SK-N-SH (cell line): ENCODE data around the gene ARHGEF6. TPM values are rescaled to one million over a fixed set of nuclear protein-coding genes. Genes with fewer than 3 reads are reported as not detected.

Experiments
- CTCF ChIA-PET: fragments of 300-600, 350-600 bp; formaldehyde crosslinking; extraction: SDS; loops from one replicate; lab custom pipeline; 2021; lab: Yijun Ruan, JAX
- POLR2A ChIA-PET: fragments of 350-600 bp; sonication (Branson Sonifier 250); formaldehyde crosslinking; extraction: SDS; loops from one replicate; lab custom pipeline; 2020; ENCODE audit warnings: antibody characterized with exemption, inconsistent platforms; lab: Yijun Ruan, JAX
- DNase-seq: peaks from one replicate; pipeline ENCODE4 v3.0.0; 2012
- H2AFZ ChIP-seq: fragments of 200-600 bp; sonication (generic); 2 replicates; pipeline ENCODE4 v1.8.1; 2016; ENCODE audit warnings: antibody characterized with exemption, mild to moderate bottlenecking, low read depth
- H3F3A ChIP-seq: fragments of 200-600 bp; sonication (generic); replicated peaks from 2 replicates; pipeline ENCODE3; 2016; ENCODE audit warnings: antibody characterized with exemption, mild to moderate bottlenecking; ENCODE audit not compliant: insufficient read depth
- H3K27ac ChIP-seq, 2 experiments: fragments of 200-500 bp in 1 of 2; fragments of 200-600 bp in 1 of 2; sonication (Bioruptor generic) in 1 of 2; sonication (generic), shearing (Covaris generic) in 1 of 2; 2 replicates each; pipeline versions ENCODE4 v1.5.1 to v1.6.1; 2014 to 2016; ENCODE audit warnings: low read depth in 2 of 2, inconsistent platforms in 1 of 2, low read length in 1 of 2, mild to moderate bottlenecking in 1 of 2, mixed read lengths in 1 of 2
- H3K27me3 ChIP-seq: fragments of 200-600 bp; sonication (generic), shearing (Covaris generic); 2 replicates; pipeline ENCODE4 v1.6.1; 2016; ENCODE audit warnings: mixed run types; ENCODE audit not compliant: insufficient read depth
- H3K36me3 ChIP-seq, 2 experiments: fragments of 200-500 bp in 1 of 2; fragments of 200-600 bp in 1 of 2; sonication (Bioruptor generic) in 1 of 2; sonication (generic) in 1 of 2; replicated peaks in 1 of 2; 2 replicates each; pipeline versions ENCODE3 to v1.5.1; 2014 to 2016; ENCODE audit warnings: low read length in 1 of 2, mild to moderate bottlenecking in 1 of 2; ENCODE audit not compliant: insufficient read depth in 2 of 2, control insufficient read depth in 1 of 2
- H3K4me1 ChIP-seq, 2 experiments: fragments of 200-500 bp in 1 of 2; fragments of 200-600 bp in 1 of 2; sonication (Bioruptor generic) in 1 of 2; sonication (generic), shearing (Covaris generic) in 1 of 2; 2 replicates each; pipeline versions ENCODE4 v1.5.1 to v1.6.1; 2014 to 2016; ENCODE audit warnings: low read depth in 1 of 2, low read length in 1 of 2, mixed run types in 1 of 2; ENCODE audit not compliant: insufficient read depth in 2 of 2, control insufficient read depth in 1 of 2
- H3K4me2 ChIP-seq: fragments of 200-600 bp; sonication (generic), shearing (Covaris generic); 2 replicates; pipeline ENCODE4 v1.6.1; 2017; ENCODE audit warnings: mixed run types
- H3K4me3 ChIP-seq, 2 experiments: fragments of 200-500 bp in 1 of 2; fragments of 200-600 bp in 1 of 2; sonication (Bioruptor generic) in 1 of 2; sonication (generic), shearing (Covaris generic) in 1 of 2; 2 replicates each; pipeline versions ENCODE4 v1.5.1 to v1.8.1; 2014 to 2016; ENCODE audit warnings: low read depth in 2 of 2, inconsistent platforms in 1 of 2, low read length in 1 of 2, mild to moderate bottlenecking in 1 of 2, mixed read lengths in 1 of 2, moderate library complexity in 1 of 2
- H3K79me2 ChIP-seq: fragments of 200-600 bp; sonication (generic); 2 replicates; pipeline ENCODE4 v1.8.1; 2017; ENCODE audit warnings: mild to moderate bottlenecking; ENCODE audit not compliant: insufficient read depth
- H3K9ac ChIP-seq: fragments of 200-600 bp; sonication (generic); 2 replicates; pipeline ENCODE4 v1.6.1; 2017; ENCODE audit warnings: mixed run types
- H3K9me2 ChIP-seq: fragments of 200-600 bp; sonication (generic); 2 replicates; pipeline ENCODE4 v1.6.1; 2017; ENCODE audit warnings: mixed run types
- H3K9me3 ChIP-seq: fragments of 200-600 bp; sonication (generic); 2 replicates; pipeline ENCODE4 v1.6.1; 2017; ENCODE audit warnings: mixed run types, mild to moderate bottlenecking, moderate library complexity
- H4K20me1 ChIP-seq: fragments of 200-600 bp; sonication (generic); 2 replicates; pipeline ENCODE4 v1.6.1; 2017; ENCODE audit warnings: mild to moderate bottlenecking, mixed run types; ENCODE audit not compliant: insufficient read depth
- CHD2 ChIP-seq: fragments of 150-350 bp; IDR thresholded peaks from 2 replicates; pipeline ENCODE4 v1.6.1; 2018; ENCODE audit warnings: low read length; ENCODE audit not compliant: partially characterized antibody
- CTCF ChIP-seq: fragments of 200-600 bp; sonication (generic); IDR thresholded peaks from 2 replicates; pipeline ENCODE4 v1.6.1; 2017; ENCODE audit warnings: antibody characterized with exemption, mild to moderate bottlenecking, moderate library complexity
- ELF1 ChIP-seq: IDR thresholded peaks from 2 replicates; pipeline ENCODE4 v1.4.0; 2012
- EP300 ChIP-seq, 2 experiments: IDR thresholded peaks; 2 replicates each; pipeline versions ENCODE4 v1.4.0 to v1.6.1; 2012; ENCODE audit warnings: borderline replicate concordance in 1 of 2, low read depth in 1 of 2, low read length in 1 of 2
- FOSL2 ChIP-seq: IDR thresholded peaks from 2 replicates; pipeline ENCODE4 v1.4.0; 2012; ENCODE audit warnings: low read depth, mild to moderate bottlenecking, moderate library complexity, borderline replicate concordance
- FOXJ3 ChIP-seq: sonication (generic); formaldehyde crosslinking; IDR thresholded peaks from 2 replicates; pipeline ENCODE4 v1.5.1; 2020; ENCODE audit warnings: mild to moderate bottlenecking, missing genetic modification reagents
- GATA2 ChIP-seq: sonication (generic); formaldehyde crosslinking; IDR thresholded peaks from 2 replicates; pipeline ENCODE4 v1.5.0; 2020; ENCODE audit warnings: mild to moderate bottlenecking, missing genetic modification reagents
- JUND ChIP-seq: IDR thresholded peaks from 2 replicates; pipeline ENCODE4 v1.4.0; 2012
- MEF2A ChIP-seq: IDR thresholded peaks from 2 replicates; pipeline ENCODE4 v1.4.0; 2012; ENCODE audit warnings: low read depth, borderline replicate concordance
- MXI1 ChIP-seq: IDR thresholded peaks from 2 replicates; pipeline ENCODE4 v1.6.1; 2012; ENCODE audit warnings: mild to moderate bottlenecking, low read depth, low read length, improper control_type of control experiment
- NFIC ChIP-seq: IDR thresholded peaks from 2 replicates; pipeline ENCODE4 v1.4.0; 2012; ENCODE audit warnings: borderline replicate concordance
- RCOR1 ChIP-seq: fragments of 150-350 bp; IDR thresholded peaks from 2 replicates; pipeline ENCODE4 v1.6.1; 2017; ENCODE audit warnings: antibody characterized with exemption, low read length
- RXRA ChIP-seq: IDR thresholded peaks from 2 replicates; pipeline ENCODE4 v1.4.0; 2012; ENCODE audit warnings: low read depth, mild to moderate bottlenecking, borderline replicate concordance
- USF2 ChIP-seq: fragments of 150-350 bp; IDR thresholded peaks from 2 replicates; pipeline ENCODE4 v1.6.1; 2017; ENCODE audit warnings: antibody characterized with exemption, low read length, low read depth, borderline replicate concordance
- whole genome bisulfite sequencing: methylation state at CpG from one replicate; pipeline ENCODE4 v1.1.6; 2017; ENCODE audit warnings: low lambda C conversion rate; 5-methylcytosine and 5-hydroxymethylcytosine counted together
- polyA plus RNA-seq, 3 experiments: library from polyadenylated mRNA; depleted of rRNA; stranded (reverse); fragments of >200 nt; gene quantifications; 2 replicates each; pipeline ENCODE4 v1.2.3, GENCODE V29; 2012

Gene ARHGEF6
- polyA plus RNA-seq, 1 of the 3 experiments (the other 2 are of a cell fraction), result 2.7 TPM

- H3K9me3 ChIP-seq, result no peaks in the 10 kb centered on the region
- no peaks in the 10 kb centered on the region for H3K36me3 ChIP-seq
- H2AFZ ChIP-seq, result no peak overlapping the region
- no peaks in the 10 kb centered on the region for H4K20me1 ChIP-seq
- no peaks in the 10 kb centered on the region for H3K9me2 ChIP-seq
- H3K27ac ChIP-seq, result no peak overlapping the region
- POLR2A ChIA-PET, result no interaction called here
- no peaks in the 10 kb centered on the region for H3K79me2 ChIP-seq
- no peak overlapping the region for H3K9ac ChIP-seq
- no peak overlapping the region for H3K4me2 ChIP-seq
- H3K4me3 ChIP-seq, result no peak overlapping the region
- no peaks in the 10 kb centered on the region for H3K27me3 ChIP-seq
- CTCF ChIA-PET, result no interaction called here
- TF ChIP-seq ELF1 (no peak), GATA2 (no peak)
- no peak for DNase-seq
- 16% methylated on average over 4 of the region's 4 CpGs for WGBS
- no peaks in the 10 kb centered on the region for H3K4me1 ChIP-seq
- no peaks in the 10 kb centered on the region for H3F3A ChIP-seq
Observed at GRCh38 chrX:136789856-136790255, 9.1 kb upstream of the ARHGEF6 start.

- CTCF ChIA-PET, result no interaction called here
Observed at GRCh38 chrX:136784231-136784630, 3.5 kb upstream of the ARHGEF6 start.

More at GRCh38 chrX:136784231-136784630, 3.5 kb upstream of the ARHGEF6 start:
- DNase-seq, result no peak
- H3K79me2 ChIP-seq, result no peaks in the 10 kb centered on the region
- TF ChIP-seq NFIC (no peak), USF2 (no peak), JUND (no peak), FOSL2 (no peak), FOXJ3 (no peak), MXI1 (no peak), RCOR1 (no peak), RXRA (no peak), CTCF (no peak), CHD2 (no peak), MEF2A (no peak), EP300 (IDR thresholded peaks at IDR 0.05; ENCODE audit: borderline replicate concordance in 1 of 2, low read depth in 1 of 2, low read length in 1 of 2) (no peak)
- H3K9me3 ChIP-seq, result no peaks in the 10 kb centered on the region
- H3K4me2 ChIP-seq, result no peak overlapping the region
- H3K27ac ChIP-seq, result no peak overlapping the region
- H3K27me3 ChIP-seq, result no peaks in the 10 kb centered on the region
- H3K4me1 ChIP-seq, result peaks cover 0 to 5% of the 10 kb centered on the region in 2 experiments; a peak in 1 of 4 replicates
- no peaks in the 10 kb centered on the region for H3K9me2 ChIP-seq
- no peaks in the 10 kb centered on the region for H4K20me1 ChIP-seq
- no peak overlapping the region for H3K9ac ChIP-seq
- no peak overlapping the region for H2AFZ ChIP-seq
- H3K4me3 ChIP-seq, result no peak overlapping the region
- no peaks in the 10 kb centered on the region for H3F3A ChIP-seq
- 38% methylated on average over 1 of the region's 1 CpG for WGBS
- H3K36me3 ChIP-seq, result no peaks in the 10 kb centered on the region
- POLR2A ChIA-PET, result no interaction called here
